B cell (primary cell): Measurements from ENCODE around the gene GRIK3. TPM values are rescaled to one million over a fixed set of nuclear protein-coding genes. Genes with fewer than 3 reads are reported as not detected.
A peak's percentile ranks its signal among the peaks of the same experiment; 100 is the strongest.

Experiments
- ATAC-seq: fragments of 200-7000 bp; cut with Tn5 transposase; one replicate; pipeline ENCODE4 v1.10.0; 2021; ENCODE audit warnings: low read depth, mild to moderate bottlenecking, moderate number of reproducible peaks, moderate library complexity
- CTCF ChIA-PET: fragments of 350-600 bp; sonication (Branson Sonifier 250); formaldehyde crosslinking; loops from one replicate; lab custom pipeline; 2021; ENCODE audit warnings: antibody characterized with exemption, inconsistent platforms; lab: Charles Lee
- POLR2A ChIA-PET: fragments of 350-600 bp; sonication (Branson Sonifier 250); formaldehyde crosslinking; loops from one replicate; lab custom pipeline; 2021; ENCODE audit warnings: antibody characterized with exemption; lab: Charles Lee
- DNase-seq: peaks from one replicate; pipeline ENCODE4 v3.0.0; 2013
- H2AFZ ChIP-seq: 2 replicates; pipeline ENCODE4 v1.6.1; 2012; ENCODE audit warnings: mild to moderate bottlenecking, low read depth, low read length; ENCODE audit not compliant: insufficient read depth, poor library complexity, severe bottlenecking
- H3K27ac ChIP-seq, 2 donors: 1 replicate in 1 of 2; 2 replicates in 1 of 2; pipeline ENCODE4 v1.5.1; 2012 to 2013; ENCODE audit warnings: low read length in 2 of 2, mild to moderate bottlenecking in 2 of 2, moderate library complexity in 1 of 2
- H3K27me3 ChIP-seq, 4 experiments: fragments of 200-600 bp in 1 of 4; sonication (generic) in 1 of 4; replicated peaks in 1 of 4; 1 replicate in 2 of 4; 2 replicates in 2 of 4; pipeline versions ENCODE4 v1.6.1 to v1.7.0; 2013 to 2016; ENCODE audit warnings: low read length in 3 of 4, mild to moderate bottlenecking in 2 of 4, mixed read lengths in 1 of 4, moderate library complexity in 1 of 4; ENCODE audit not compliant: insufficient read depth in 4 of 4, control insufficient read depth in 3 of 4; ENCODE audit errors: control extremely low read depth in 1 of 4
- H3K36me3 ChIP-seq, 2 experiments: replicated peaks in 1 of 2; 1 replicate in 1 of 2; 2 replicates in 1 of 2; pipeline versions ENCODE4 v1.6.1 to v1.7.1; 2013; ENCODE audit warnings: low read length in 1 of 2; ENCODE audit not compliant: insufficient read depth in 2 of 2, control insufficient read depth in 1 of 2; ENCODE audit errors: control extremely low read depth in 1 of 2, extremely low read depth in 1 of 2
- H3K4me1 ChIP-seq, 2 donors: fragments of 200-600 bp in 1 of 2; sonication (generic) in 1 of 2; 1 replicate in 1 of 2; 2 replicates in 1 of 2; pipeline versions ENCODE4 v1.5.1 to v1.6.1; 2013 to 2017; ENCODE audit warnings: low read length in 2 of 2; ENCODE audit not compliant: control insufficient read depth in 2 of 2, insufficient read depth in 2 of 2
- H3K4me2 ChIP-seq: replicated peaks from 2 replicates; pipeline ENCODE3; 2012; ENCODE audit warnings: mild to moderate bottlenecking, low read depth, low read length; ENCODE audit not compliant: poor library complexity, severe bottlenecking
- H3K4me3 ChIP-seq, 5 experiments: fragments of 200-600 bp in 1 of 5; sonication (generic) in 1 of 5; 1 replicate in 3 of 5; 2 replicates in 2 of 5; pipeline versions ENCODE4 v1.5.1 to v1.7.0; 2011 to 2016; ENCODE audit warnings: low read length in 4 of 5, mild to moderate bottlenecking in 4 of 5, low read depth in 2 of 5, control low read depth in 1 of 5, moderate library complexity in 1 of 5; ENCODE audit not compliant: insufficient read depth in 1 of 5; ENCODE audit errors: control extremely low read depth in 1 of 5, extremely low read depth in 1 of 5
- H3K79me2 ChIP-seq: fragments of 200-600 bp; sonication (generic); one replicate; pipeline ENCODE4 v1.6.0; 2016; ENCODE audit warnings: low read length; ENCODE audit not compliant: control insufficient read depth, insufficient read depth
- H3K9ac ChIP-seq: fragments of 200-600 bp; sonication (generic); 2 replicates; pipeline ENCODE4 v1.6.1; 2017; ENCODE audit warnings: mild to moderate bottlenecking, low read length, moderate library complexity
- H3K9me3 ChIP-seq, 3 donors: one replicate each; pipeline versions ENCODE4 v1.6.1 to v1.7.1; 2013; ENCODE audit warnings: low read length in 2 of 3; ENCODE audit not compliant: control insufficient read depth in 2 of 3, insufficient read depth in 1 of 3; ENCODE audit errors: control extremely low read depth in 1 of 3
- H4K20me1 ChIP-seq: 2 replicates; pipeline ENCODE4 v1.6.0; 2012; ENCODE audit warnings: mild to moderate bottlenecking, low read length; ENCODE audit not compliant: insufficient read depth, control insufficient read depth, poor library complexity, severe bottlenecking
- H3K27ac Mint-ChIP-seq: one replicate; pipeline ENCODE4 v1.8.0; 2021; ENCODE audit warnings: mixed read lengths
- H3K27me3 Mint-ChIP-seq: one replicate; pipeline ENCODE4 v1.8.0; 2021; ENCODE audit warnings: mixed read lengths
- H3K4me1 Mint-ChIP-seq: one replicate; pipeline ENCODE4 v1.8.0; 2021; ENCODE audit warnings: mixed read lengths
- H3K4me3 Mint-ChIP-seq: one replicate; pipeline ENCODE4 v1.8.0; 2021; ENCODE audit warnings: mixed read lengths
- H3K9me3 Mint-ChIP-seq: one replicate; pipeline ENCODE4 v1.8.0; 2022; ENCODE audit warnings: mixed read lengths; ENCODE audit not compliant: insufficient read depth
- CTCF ChIP-seq: fragments of 200-600 bp; IDR thresholded peaks from one replicate; pipeline ENCODE4 v1.8.0; 2022; ENCODE audit warnings: antibody characterized with exemption, mild to moderate bottlenecking
- EZH2 ChIP-seq: IDR thresholded peaks from 2 replicates; pipeline ENCODE4 v1.6.1; 2012; ENCODE audit warnings: borderline replicate concordance, low read depth, mild to moderate bottlenecking, moderate library complexity, low read length; ENCODE audit not compliant: insufficient read depth, poor library complexity, severe bottlenecking
- WGBS: methylation state at CpG from one replicate; pipeline ENCODE4 v1.1.5; 2013; ENCODE audit warnings: missing lambda C conversion rate; ENCODE audit not compliant: insufficient coverage; 5-methylcytosine and 5-hydroxymethylcytosine counted together
- intact Hi-C: fragments of 100-400 bp; cut with micrococcal nuclease; formaldehyde crosslinking; loops from one replicate; pipeline ENCODE4 v1.10.0; 2022
- polyA minus RNA-seq: library from RNA; depleted of rRNA, polyadenylated mRNA; stranded (reverse); fragments of >200 nt; gene quantifications from 2 replicates; pipeline ENCODE4 v1.2.3, GENCODE V29; 2012
- polyA plus RNA-seq: library from polyadenylated mRNA; depleted of rRNA; stranded (reverse); fragments of >200 nt; gene quantifications from 2 replicates; pipeline ENCODE4 v1.2.3, GENCODE V29; 2012
- total RNA-seq, 2 donors: library from RNA; stranded (reverse); fragments of 120-200 nt in 1 of 2; gene quantifications; 1 replicate in 1 of 2; 2 replicates in 1 of 2; pipeline versions ENCODE4 v1.2.3 to v1.2.4, GENCODE V29; 2013 to 2022

GRIK3 gene
- total RNA-seq (1.3 and 1.5 TPM in 2 replicates), polyA plus RNA-seq (0.12 and 0.43 TPM in 2 replicates), polyA minus RNA-seq (0.57 and 0.60 TPM in 2 replicates)
- total RNA-seq (2013): 0.21 TPM

DNA sequence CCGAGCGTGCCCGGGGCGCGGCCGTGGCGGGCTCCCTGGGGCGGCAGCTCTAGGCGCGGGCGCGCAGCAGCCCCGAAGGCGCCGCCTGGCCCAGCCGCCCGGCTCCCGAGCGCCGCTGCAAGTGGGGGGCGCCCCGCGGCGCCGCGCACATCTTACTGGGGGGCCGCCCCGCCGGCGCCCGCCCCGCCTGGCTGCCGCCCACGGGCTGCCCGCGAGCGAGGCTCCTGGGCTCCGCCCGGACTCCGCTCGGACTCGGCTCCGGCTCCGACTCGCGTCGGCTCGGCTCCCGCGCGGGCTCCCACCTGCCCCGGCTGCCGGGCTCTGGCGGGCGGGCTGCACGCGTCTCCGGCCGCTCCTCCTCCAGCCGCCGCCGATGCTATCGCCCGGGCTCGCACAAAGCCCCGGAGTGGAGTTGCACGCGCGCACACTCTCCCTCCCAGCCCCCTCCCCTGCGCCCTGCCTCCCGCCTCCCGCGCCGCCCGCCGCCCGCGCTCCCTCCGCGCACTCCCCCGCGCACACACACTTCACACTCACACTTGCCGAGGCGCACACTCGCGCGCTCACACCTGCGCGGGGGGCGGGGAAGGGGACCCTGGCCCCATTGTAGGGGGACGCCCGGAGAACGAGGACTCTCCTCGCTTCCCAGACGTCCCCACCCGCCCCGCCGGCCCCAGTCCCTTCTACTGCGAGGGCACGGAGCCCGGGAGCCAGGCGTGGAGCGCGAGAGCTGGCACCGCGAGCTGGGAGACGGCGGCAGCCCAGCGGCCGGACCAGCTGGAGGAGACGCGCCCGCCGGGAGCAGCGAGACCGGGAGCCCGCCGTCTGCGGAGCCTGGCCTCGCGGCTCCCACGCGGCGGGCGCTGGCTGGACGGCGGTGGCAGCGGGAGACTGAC lies at the start of gene GRIK3:
Gene GRIK3, minus strand, starts transcription at position 395 of the 893 bp plus-strand sequence. CDS start 407 bp downstream, outside the sequence.
- no peak within 1 kb of the TSS for H3K27ac Mint-ChIP-seq
- Histone ChIP-seq H3K27ac (no peak within 1 kb of the TSS), H3K9ac (no peak within 1 kb of the TSS), H3K36me3 (no peaks in the 10 kb centered on the region), H3K9me3 (peaks cover 0 to 10% (median 0%) of the 10 kb centered on the region in 3 donors), H3K27me3 (peaks cover 0 to 82% (median 40%) of the 10 kb centered on the region in 4 experiments), H2AFZ (peak within 1 kb of the TSS; percentile 60), H3K4me3 (no peak within 1 kb of the TSS), H3K79me2 (no peaks in the 10 kb centered on the region), H4K20me1 (no peaks in the 10 kb centered on the region), H3K4me1 (peaks cover 40 to 41% of the 10 kb centered on the region in 2 donors), H3K4me2 (peak within 1 kb of the TSS; percentile 74)
- H3K27me3 Mint-ChIP-seq: peaks cover 55% of the 10 kb centered on the region
- ChIA-PET CTCF (interaction anchor here (1.3 kb wide), 1 partner anchor 398 kb away, joined by 4 read pairs; no protein-coding TSS in a partner anchor), POLR2A (no interaction called here)
- 4% methylated on average over 128 of the region's 128 CpGs for WGBS
- no peaks in the 10 kb centered on the region for H3K9me3 Mint-ChIP-seq
- no peak for TF ChIP-seq EZH2
- intact Hi-C loops: loop anchor here (5.0 kb wide), 1 partner anchor 398 kb away; no protein-coding TSS in a partner anchor
- peaks cover 43% of the 10 kb centered on the region for H3K4me1 Mint-ChIP-seq
- peak; percentile 16 for DNase-seq
- H3K4me3 Mint-ChIP-seq: peak within 1 kb of the TSS; percentile 78
- ATAC-seq: no peak

GRCh38 chr1:37084013-37084412 lies 49.7 kb upstream of the GRIK3 start:
- Histone ChIP-seq H3K27ac (no peak overlapping the region), H3K9me3 (no peaks in the 10 kb centered on the region), H2AFZ (no peak overlapping the region), H3K36me3 (no peaks in the 10 kb centered on the region), H4K20me1 (no peaks in the 10 kb centered on the region), H3K9ac (no peak overlapping the region), H3K4me1 (no peaks in the 10 kb centered on the region), H3K4me3 (no peak overlapping the region), H3K4me2 (no peak overlapping the region), H3K27me3 (peaks cover 0 to 9% (median 0%) of the 10 kb centered on the region in 4 experiments), H3K79me2 (no peaks in the 10 kb centered on the region)
- Mint-ChIP-seq H3K27ac (no peak overlapping the region), H3K9me3 (no peaks in the 10 kb centered on the region), H3K4me3 (no peak overlapping the region), H3K27me3 (peaks cover 9% of the 10 kb centered on the region), H3K4me1 (no peaks in the 10 kb centered on the region)
- TF ChIP-seq CTCF (no peak), EZH2 (no peak)
- intact Hi-C loops: no loop called here
- CTCF ChIA-PET: interaction anchor here (0.7 kb wide), 1 partner anchor 282 kb away, joined by 4 read pairs; no protein-coding TSS in a partner anchor
- WGBS: 87% methylated on average over 9 of the region's 10 CpGs
- ATAC-seq (no peak), DNase-seq (no peak)
- POLR2A ChIA-PET: no interaction called here
